Measurements from ENCODE around the gene FOLR1. TPM values are rescaled to one million over a fixed set of nuclear protein-coding genes. Genes with fewer than 3 reads are reported as not detected.

FOLR1 gene
- polyA plus RNA-seq, 1 donor = 50.8 TPM

DNA sequence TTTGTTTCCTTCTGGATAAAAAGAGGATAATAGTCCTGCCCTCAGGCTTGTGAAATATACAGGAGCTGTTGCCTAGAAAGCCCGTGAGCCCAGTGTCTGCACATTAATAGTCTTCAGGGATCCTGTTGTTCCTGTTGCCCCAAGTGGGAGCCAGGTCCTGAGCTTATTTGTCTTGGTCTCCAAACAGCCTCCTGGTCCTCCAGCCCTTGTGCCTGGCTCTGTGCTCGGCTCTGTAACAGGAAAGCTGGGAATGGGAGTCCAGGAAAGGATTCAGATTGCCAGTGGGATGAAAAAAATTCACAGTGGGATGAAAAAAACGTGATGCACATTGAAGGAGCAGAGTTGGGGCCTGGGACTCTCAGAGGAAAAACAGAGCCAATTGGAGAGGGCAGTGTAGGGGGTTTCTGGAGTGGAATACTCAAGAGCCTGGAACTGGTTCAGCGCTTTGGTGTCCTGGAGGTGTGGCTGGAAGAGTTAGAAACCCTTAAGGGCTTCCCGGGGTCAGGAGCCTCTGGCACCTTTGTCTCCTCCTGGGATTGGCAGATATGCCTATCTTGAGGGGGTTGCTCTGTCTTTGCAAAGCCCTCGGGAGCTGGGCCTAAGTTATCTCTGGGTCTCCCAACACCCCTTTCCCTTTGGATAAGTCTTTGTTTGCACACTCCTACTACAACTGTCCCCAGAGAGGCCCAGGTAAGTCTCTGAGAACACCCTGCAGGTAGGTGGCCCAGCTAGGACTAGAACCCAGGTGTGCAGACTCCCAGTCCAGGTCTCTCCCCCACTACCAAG is 30.4 kb downstream of the FOLR1 start:
- DNase-seq = no peak

DNA sequence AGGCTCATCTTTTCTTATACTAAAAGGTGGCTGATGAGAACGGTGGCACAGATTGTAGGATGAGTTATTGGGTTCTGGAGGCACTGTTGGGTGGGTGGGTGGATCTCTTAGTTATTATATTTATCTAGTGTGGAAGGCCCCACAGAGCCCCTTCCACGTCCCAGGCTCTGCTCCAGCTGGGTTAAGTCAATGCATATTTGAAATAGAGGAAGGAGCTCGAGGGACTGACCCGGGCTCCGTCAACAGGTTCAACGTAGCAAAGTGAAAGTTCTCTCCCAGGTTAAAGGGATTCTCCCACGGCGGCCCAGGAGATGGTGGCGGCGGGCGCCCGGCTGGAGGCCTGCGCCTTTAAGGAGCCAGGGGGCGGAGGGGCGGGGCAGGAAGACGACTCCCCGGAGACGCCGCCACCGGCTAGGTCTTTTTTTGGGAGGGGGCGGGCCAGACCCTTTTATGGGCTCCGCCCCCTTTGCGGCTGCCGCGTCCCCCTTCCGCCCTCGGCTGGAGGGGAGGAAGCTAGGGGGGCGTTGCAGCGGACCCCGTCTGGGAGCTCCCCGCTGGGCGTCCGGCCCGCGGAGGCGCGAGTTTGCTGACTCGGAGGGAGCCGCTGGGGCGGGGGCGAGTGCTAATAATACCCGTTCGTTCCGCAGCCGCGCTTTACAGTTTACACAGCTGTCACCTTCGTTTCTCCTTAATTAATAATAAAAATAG is 31.1 kb downstream of the FOLR1 start:
- peak; percentile 97 for DNase-seq

DNA sequence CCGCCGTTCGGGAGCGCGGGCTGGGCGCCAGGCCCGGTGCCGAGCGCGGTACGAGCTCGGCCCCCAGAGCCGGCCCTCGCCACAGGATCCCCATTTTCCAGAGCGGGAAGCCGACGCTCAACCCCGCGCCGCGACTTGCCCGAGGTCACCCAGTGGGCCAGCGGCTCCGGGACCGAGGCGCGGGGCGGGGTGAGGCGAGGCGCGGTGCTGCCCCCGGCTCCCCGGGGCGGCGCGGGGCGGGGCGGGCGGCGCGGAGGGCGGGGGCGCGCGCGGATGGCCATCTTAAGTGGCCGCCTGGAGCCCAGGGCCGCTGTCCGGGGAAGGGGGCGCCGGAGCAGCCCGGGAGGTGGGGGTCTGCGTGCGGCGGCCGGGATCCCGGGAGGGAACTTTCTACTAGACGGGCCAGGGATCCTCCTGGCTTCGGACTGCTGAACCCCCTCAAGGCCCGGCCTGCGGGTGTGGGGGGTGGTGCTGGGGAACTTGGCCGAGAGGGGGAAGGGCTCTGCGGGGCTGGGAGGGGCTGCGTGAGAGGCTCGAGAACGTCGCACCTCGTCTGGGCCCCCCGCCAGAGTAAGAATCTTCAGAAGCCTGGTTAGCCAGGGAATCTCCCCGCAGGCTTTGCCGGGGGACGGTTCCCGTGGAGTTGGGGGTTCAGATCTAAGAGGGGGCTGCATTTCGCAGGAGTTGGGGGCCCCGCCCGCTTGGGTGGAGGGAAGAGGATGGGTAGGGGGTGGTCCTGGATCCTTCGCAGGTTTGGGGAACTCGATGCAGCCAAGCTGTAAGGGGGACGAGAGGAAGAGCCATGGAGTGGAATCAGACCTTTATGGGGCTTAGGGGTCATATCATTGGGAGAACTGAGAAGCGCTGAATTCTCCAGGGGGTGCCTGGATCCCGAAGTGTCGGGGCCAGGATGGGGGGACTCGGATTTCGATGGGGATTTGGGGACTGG is 31.9 kb downstream of the FOLR1 start:
- peak; percentile 71 for DNase-seq

DNA sequence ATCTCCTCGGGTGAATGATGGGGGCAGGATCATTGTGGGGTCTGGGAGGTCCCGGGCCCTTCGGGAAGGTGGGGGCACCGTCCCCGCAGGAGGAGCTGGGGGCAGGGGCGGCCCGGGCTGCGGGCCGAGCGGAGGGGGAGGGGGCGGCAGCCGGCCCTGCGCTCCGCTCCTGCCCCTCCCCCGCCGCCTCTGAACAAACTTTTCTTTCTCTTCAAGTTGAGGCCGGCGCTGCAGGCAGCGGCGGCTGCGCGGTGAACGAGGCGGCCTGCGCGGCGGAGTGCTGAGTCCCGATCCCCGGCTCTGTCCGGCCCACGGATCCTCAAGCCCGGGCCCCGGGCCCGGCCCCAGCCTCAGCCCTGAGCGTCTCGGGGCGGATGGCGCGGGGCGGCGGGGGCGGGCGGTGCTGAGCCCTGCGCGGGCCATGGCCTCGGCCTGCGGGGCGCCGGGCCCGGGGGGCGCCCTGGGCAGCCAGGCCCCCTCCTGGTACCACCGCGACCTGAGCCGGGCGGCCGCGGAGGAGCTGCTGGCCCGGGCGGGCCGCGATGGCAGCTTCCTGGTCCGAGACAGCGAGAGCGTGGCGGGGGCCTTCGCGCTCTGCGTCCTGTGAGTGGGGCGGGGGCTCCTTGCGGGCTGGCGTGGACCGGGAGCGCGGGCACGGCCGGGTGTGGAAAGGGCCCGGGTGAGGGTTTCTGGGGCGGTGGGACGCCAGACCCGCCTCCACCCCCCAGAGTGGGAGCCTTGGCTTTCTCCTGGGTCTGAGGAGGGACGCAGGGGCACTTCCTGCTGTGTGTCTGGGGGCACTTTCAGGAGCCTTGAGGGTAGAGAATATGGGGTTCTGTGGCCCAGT is 32.8 kb downstream of the FOLR1 start, which contains the start of gene INPPL1:
TSS of gene INPPL1 (plus strand) at position 204 of the 847 bp plus-strand sequence. CDS start at position 422, 218 bp downstream.
- peak; percentile 62 for DNase-seq

DNA sequence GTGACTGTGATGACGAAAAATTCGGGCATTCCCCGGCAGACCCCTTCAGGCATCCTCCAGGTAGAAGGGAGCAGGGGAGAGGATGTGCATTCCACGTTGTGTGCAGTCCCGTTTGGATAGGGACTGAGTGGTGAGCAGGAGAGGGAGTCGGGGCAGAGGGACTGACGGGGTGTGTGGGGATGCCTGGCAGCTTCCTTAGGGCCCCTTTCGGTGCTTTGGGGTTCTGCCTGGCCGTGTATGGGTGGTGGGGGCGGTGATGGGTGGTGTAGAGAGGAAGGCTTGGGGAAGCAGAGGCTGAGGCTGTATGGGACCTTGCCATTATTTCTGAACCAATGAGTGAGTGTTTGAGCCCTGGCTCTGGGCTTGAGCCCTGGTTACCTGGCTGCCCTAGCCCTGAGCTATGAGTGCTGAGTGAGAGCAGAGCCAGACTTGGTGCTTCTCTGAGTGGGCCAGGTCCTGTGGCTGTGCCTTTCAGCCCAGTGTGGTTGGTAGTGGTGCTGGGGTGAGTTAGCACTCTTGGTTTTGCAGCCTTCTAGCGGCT is 33.5 kb downstream of the FOLR1 start:
- DNase-seq = no peak

DNA sequence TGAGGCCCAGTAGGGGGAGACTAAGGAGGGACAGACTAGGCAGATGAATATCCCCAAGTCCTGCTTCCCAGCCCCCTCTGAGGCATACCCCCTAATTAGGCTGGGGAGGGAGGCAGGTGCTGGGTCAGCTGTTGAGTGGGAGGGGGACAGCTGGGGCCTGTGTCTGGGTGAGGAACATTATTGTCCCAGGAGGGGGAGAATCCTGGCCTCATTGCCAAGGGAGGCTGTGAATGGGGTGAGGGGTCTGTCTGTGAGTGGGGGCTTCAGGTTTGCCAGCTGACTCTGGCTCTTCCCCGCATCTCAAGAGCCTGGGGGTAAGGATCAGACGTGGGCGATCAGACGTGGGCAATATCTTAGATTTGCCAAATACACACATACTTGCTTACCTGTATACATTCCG is 34.8 kb downstream of the FOLR1 start:
- DNase-seq = no peak

DNA sequence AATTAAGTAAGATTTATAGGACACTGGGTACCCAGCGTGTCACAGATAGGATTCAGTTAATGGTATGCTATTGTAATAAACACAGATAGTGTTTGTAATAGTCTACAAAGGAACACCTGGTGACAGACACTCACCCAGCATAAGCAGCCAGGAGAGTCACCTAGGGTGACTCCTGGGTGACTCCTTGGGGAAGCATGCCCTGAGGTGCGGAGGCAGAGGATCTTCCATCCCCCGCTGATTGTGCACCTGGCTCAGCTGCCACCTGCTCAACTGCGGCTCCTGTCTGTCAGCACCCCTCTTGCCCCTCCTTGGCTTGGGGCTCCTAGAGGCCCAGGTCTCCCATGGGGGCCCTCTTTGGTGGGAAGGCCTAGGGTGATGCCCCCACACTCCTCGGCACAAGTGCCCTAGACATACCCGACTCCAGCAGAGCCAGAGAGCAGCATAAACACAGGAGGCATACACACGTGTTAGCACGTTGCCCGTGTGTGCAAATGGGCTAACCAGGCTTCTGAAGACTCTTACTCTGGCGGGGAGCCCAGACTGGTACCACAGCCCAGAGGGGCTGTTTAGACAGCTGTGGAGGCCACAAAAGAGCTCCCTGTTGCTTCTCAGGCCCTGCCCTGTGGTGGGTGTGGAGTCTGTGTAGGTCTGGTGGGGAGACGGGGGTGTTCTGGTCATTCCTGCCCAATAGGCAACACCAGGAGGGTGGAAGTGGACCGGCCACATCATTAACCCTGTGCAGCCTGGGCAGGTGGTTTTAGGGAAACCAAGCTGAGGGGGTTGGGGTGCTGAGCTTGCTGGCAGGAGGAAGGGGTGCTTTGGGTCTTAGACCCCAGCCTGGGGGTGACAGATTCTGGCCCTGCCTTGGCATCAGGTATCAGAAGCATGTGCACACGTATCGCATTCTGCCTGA is 35.6 kb downstream of the FOLR1 start:
- DNase-seq = no peak

DNA sequence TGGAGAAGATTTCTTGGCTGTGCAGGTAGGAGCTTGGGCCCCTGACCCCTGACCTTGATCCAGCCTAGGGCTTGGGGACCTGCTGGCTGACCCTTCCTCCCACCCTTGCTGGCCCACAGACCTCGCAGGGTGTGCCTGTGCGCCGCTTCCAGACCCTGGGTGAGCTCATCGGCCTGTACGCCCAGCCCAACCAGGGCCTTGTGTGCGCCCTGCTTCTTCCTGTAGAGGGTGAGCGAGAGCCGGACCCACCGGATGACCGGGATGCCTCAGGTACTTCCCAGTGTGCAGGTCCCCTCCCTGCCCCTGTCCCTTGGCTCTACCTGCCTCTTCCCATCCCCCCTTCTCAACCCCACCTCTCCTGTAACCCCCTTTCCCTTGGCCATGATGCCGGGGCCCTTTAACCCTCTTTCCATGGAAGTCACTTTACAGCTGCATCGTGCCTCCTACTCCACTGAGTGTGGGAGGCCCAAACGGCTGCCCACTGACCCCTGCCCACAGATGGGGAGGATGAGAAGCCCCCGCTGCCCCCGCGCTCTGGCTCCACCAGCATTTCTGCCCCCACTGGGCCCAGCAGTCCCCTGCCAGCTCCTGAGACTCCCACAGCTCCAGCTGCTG is 36.4 kb downstream of the FOLR1 start:
- DNase-seq = no peak

DNA sequence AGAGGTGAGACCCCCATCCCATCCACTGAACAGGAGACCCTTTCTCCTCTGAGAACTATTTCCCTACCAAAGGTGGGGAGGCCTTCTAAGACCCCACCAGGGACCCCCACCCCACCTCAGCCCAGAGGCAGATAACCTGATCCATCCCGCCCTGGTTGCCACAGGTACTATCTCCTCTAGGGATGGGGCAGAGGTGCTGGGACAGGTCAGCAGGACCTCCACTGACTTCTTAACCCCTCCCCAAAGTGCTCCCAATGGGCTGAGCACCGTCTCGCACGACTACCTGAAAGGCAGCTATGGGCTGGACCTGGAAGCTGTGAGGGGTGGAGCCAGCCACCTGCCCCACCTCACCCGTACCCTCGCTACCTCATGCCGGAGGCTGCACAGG is 36.9 kb downstream of the FOLR1 start:
- DNase-seq = no peak

DNA sequence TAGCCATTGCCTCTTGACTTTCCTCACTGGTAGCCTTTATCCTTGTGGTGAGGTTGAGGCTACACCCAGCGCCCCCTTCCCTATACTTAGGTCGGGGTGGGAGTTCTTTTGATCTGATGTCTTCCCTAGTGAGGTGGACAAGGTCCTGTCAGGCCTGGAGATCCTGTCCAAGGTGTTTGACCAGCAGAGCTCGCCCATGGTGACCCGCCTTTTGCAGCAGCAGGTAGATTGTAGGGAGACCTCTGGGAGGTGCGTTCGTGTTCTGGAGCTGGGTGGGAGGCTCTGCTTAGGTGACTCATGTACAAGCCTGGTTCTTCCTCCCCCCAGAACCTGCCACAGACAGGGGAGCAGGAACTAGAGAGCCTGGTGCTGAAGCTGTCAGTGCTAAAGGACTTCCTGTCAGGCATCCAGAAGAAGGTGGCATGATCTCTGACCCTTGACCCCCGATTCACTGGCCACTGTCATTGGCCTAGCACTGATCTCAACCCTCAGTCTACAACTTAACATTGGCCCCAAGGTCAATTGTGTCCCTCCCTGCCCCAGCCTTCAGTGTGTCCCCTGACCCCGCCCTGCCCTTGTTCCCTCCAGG is 37.5 kb downstream of the FOLR1 start:
- no peak for DNase-seq

DNA sequence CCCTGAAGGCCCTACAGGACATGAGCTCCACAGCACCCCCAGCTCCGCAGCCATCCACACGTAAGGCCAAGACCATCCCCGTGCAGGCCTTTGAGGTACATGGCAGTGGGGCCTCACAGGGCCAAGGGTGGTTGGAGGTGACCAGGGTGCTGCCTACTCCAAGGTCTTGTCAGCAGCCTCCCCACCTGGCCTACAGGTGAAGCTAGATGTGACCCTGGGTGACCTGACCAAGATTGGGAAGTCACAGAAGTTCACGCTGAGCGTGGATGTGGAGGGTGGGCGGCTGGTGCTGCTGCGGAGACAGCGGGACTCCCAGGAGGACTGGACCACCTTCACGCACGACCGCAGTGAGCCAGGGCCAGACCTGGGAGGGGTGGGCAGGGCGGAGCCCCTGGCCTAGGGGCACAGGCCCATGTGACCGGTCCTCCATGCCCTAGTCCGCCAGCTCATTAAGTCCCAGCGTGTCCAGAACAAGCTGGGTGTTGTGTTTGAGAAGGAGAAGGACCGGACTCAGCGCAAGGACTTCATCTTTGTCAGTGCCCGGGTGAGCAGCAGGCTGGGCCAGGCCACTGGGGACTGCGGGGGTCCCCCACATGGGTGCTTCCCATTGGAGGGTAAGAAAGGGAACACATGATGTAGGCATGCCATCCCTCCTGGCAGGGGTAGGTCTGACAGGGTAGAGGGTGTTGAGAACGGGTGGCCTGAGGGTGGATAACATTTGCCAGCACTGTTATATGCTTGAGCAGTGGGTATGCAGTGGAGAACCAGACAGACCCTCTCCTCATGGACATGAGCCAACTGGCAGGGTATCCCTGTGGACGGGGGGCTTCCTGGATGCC is 38.2 kb downstream of the FOLR1 start:
- DNase-seq = no peak

DNA sequence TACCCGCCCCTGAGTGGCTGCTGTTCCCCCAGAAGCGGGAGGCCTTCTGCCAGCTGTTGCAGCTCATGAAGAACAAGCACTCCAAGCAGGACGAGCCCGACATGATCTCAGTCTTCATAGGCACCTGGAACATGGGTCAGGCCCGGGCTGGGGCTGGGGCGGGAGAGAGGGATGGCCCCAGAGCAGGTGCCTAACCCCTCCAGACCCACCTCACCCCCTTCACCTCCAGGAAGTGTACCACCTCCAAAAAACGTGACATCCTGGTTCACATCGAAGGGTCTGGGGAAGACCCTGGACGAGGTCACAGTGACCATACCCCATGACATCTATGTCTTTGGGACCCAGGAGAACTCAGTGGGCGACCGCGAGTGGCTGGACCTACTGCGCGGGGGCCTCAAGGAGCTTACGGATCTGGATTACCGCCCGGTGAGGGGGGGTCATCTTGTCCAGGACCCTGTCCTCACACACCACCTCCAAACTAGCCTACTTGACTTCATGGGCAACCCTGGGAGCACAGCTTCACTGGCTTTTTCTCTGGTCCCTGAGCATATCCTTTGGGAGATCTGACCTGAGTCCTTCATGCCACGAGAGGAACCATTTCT is 38.9 kb downstream of the FOLR1 start:
- DNase-seq = no peak

DNA sequence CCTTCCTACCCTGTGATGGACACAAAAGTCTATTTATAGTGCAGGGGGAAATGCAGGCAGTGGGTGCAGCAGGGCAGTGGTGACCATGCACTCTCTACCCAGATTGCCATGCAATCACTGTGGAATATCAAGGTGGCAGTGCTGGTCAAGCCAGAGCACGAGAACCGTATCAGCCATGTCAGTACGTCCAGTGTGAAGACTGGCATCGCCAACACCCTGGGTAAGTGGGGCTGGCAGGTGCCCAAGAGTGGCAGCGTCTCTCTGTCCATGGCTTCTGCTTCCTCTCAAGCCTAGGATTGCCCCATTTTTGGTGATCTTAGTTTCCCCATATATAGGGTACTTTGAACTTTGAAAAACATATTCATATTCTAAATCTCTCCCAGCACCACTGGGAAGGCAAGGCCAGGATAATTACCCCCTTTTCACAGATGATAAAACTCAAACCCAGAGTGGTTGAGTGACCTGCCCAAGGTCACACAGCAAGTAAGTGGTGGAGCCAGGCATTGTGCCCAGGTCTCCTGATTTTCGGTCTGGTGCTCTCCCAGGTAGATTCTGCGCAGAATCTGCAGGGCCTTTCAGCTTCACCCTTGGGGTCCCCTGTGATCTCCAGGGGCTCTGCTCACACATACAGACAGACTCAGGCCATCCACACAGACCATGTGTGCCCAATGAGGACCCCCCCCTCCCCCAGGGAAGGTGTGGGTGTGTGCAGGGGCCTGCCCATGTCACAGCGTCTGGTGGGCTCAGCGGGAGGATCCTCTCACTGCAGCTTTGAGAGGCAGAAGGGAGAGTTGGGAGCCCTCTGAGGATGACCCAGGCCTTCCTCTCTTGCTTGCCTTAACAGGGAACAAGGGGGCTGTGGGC is 39.7 kb downstream of the FOLR1 start:
- DNase-seq = no peak

DNA sequence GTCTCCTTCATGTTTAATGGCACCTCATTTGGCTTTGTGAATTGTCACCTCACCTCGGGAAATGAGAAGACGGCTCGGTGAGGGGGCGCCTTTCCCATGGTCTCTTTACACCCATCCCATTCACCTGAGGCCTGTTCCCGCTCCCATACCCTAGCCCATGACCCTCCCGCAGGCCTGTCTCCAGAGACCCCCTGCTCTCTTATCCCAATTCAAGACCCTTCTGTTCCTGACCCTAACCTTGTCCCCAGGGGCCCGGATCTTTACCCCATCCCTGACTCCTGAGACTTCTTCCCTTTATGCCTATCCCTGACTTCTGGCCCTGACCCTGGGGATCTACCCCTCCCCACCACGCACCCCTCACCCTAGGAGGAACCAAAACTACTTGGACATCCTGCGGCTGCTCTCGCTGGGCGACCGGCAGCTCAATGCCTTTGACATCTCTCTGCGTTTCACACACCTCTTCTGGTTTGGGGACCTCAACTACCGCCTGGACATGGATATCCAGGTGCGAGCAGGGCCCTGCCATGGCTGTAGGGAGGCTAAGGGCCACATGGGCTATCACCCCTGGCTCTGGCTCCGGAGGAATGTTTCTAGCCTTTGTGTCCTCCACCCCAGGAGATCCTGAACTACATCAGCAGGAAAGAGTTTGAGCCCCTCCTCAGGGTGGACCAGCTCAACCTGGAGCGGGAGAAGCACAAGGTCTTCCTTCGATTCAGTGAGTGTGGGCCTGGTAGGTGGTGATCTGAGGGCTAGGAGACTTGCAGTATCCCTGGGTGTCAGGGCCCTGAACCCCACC is 40.5 kb downstream of the FOLR1 start:
- DNase-seq = no peak

DNA sequence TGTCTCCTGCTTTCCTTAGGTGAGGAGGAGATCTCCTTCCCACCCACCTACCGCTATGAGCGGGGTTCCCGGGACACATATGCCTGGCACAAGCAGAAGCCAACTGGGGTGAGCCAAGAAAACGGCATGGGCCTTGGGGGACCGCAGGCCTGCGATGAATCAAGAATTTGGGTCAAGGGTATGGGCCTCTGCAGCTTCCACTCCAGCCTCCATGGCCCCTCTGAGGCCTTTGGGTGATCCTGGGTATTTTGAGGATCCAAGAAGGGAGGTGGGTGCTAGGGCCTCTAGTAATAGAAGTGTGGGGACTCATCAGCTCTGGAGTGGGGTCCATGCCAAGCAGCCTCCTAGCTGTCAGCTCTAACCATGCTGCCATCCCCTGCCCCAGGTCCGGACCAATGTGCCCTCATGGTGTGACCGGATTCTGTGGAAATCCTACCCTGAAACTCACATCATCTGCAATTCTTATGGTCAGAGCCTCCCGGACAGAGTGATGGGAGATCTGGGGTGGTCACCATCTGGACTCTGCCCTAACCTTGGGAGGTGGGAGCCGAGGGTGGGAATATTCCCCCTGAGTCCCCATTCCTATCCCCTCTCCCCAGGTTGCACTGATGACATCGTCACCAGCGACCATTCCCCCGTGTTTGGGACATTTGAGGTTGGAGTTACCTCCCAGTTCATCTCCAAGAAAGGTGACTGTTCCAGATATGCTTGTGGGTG is 41.3 kb downstream of the FOLR1 start:
- DNase-seq = no peak
